ENCODE measurements around the gene TSPAN32.

- TF ChIP-seq CTCF (conservative IDR thresholded peaks at IDR 0.05; ENCODE audit: low read length): no peak
- TF ChIP-seq EZH2phosphoT487 (IDR thresholded peaks at IDR 0.05; ENCODE audit: borderline replicate concordance, low read depth, low read length): no peak
These were observed 730 bp upstream of the TSPAN32 start for GRCh38 chr11:2300936-2301630.
